Measurements from ENCODE around the gene STIMATE. TPM values are rescaled to one million over a fixed set of nuclear protein-coding genes. Genes with fewer than 3 reads are reported as not detected.
A peak's percentile ranks its signal among the peaks of the same experiment; 100 is the strongest.

The STIMATE gene
- total RNA-seq: 1 to 10 TPM; 7.7 to 9.7 TPM

GRCh38 chr3:52897130-52898122 lies at the start of gene STIMATE:
TSS of gene STIMATE (minus strand) at chr3:52897548. CDS start at chr3:52897450, 98 bp downstream.
- Mint-ChIP-seq H3K4me3 (peak within 1 kb of the TSS; percentile 84), H3K36me3 (ENCODE audit: low read depth) (peaks cover 5% of the 10 kb centered on the region), H3K9me3 (no peaks in the 10 kb centered on the region), H3K27ac (no peak within 1 kb of the TSS), H3K4me1 (ENCODE audit: low read depth) (peaks cover 39% of the 10 kb centered on the region), H3K27me3 (ENCODE audit: low read depth) (no peaks in the 10 kb centered on the region)
- DNase-seq: peak; percentile 86
- CTCF ChIA-PET: no interaction called here
- intact Hi-C loops (cut with micrococcal nuclease): loop anchor here (1.0 to 10.0 kb wide), 7 partner anchors 17 to 997 kb away; partner anchors contain the start of genes DCP1A, GNL3, PBRM1 and SELENOK

DNA sequence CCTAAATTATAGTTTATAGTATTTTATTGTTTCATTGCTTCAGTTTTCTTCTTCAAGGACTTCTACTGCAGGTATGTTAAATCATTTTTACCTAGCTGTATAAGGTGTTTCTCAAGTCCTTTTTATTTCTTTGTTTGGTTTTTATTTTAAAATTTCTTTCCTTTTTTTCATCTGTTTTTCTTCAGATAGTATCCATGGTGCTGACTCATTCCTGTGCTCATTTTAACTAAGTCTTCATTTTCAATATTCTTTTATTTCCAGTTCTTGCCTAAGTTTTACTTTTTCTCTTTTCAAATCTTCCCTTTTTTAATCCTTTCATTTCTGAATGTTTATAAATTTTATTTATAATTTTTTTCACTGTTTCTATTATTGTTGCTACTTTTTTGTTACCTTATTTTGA lies 42.3 kb upstream of the STIMATE start:
- no peak for DNase-seq
- Mint-ChIP-seq H3K9me3 (no peaks in the 10 kb centered on the region), H3K27me3 (ENCODE audit: low read depth) (no peaks in the 10 kb centered on the region), H3K4me3 (no peak overlapping the region), H3K4me1 (ENCODE audit: low read depth) (peaks cover 4% of the 10 kb centered on the region), H3K27ac (no peak overlapping the region), H3K36me3 (ENCODE audit: low read depth) (peaks cover 4% of the 10 kb centered on the region)
- intact Hi-C loops (cut with micrococcal nuclease): no loop called here
- CTCF ChIA-PET: no interaction called here

DNA sequence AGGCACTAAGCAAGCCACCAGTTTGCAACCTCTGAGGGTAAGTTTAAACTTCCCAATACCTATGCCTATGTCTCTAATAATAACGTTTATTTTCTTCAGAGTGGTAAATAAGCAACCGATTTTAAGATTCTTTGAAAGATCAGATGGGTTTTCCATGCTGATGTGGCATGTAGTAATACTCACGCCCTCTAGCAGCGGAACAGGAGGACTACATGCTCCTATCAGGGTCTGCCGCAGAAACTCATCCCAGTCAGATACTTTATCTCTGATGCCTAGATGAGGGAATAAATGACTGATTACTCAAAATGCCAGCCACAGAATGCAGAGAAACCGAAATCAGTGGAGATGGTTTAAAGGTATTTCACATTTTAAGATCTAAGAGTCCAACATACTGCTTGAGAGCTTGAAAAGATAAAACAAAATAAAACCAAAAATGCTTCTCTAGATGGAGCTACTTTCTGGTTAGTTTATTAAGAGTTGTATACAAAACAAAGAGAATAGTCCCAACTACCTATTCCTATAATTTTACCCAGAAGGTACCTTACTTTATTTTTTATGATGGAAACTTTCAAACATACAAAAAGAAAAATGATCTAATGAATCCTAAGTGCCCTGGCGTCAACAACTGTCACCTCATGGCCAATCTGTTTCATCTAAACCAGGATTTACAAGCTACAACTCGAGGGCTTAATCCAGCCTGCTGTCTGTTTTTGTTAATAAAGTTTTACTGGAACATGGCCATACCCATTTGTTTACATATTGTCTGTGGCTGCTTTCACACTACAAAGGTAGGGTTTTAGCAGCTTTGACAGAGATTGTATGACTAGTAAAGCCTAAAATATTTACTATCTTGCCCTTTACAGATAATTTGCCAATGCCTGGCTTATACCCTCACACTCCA lies 37.5 kb upstream of the STIMATE start:
- CTCF ChIA-PET: interaction anchor here (0.6 to 1.6 kb wide), 17 partner anchors 14 to 138 kb away, joined by 3 to 7 read pairs (median 4); no protein-coding TSS in a partner anchor
- no peak overlapping the region for H3K27ac Mint-ChIP-seq
- DNase-seq: peak; percentile 76
- H3K4me1 Mint-ChIP-seq (ENCODE audit: low read depth): peaks cover 10% of the 10 kb centered on the region
- H3K36me3 Mint-ChIP-seq (ENCODE audit: low read depth): peaks cover 2% of the 10 kb centered on the region
- intact Hi-C loops (cut with micrococcal nuclease): loop anchor here (1.0 to 2.0 kb wide), 6 partner anchors 38 to 193 kb away; partner anchors contain the start of gene STIMATE
- H3K27me3 Mint-ChIP-seq (ENCODE audit: low read depth): no peaks in the 10 kb centered on the region
- H3K4me3 Mint-ChIP-seq: no peak overlapping the region
- H3K9me3 Mint-ChIP-seq: no peaks in the 10 kb centered on the region

DNA sequence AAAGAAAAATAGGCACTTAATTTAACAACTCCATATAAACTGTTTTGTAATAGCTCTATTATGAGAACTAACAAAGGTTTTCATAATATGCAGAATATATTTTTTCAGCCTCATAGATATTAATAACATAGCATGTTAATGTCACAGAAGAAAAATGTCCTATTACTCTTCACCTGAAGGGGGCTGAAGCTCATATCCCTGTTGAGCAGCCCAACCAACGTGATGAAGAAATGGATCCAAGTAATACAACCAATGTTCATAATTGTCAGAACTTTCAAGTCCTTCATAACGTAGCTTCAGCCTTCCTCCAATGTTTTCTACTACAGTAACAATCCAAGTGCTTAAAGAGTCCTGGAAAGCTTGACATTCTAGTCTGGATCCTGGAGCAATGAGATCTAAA lies 34.5 kb upstream of the STIMATE start:
- Mint-ChIP-seq H3K4me3 (no peak overlapping the region), H3K4me1 (ENCODE audit: low read depth) (peaks cover 10% of the 10 kb centered on the region), H3K27ac (no peak overlapping the region), H3K9me3 (no peaks in the 10 kb centered on the region), H3K36me3 (ENCODE audit: low read depth) (peaks cover 3% of the 10 kb centered on the region), H3K27me3 (ENCODE audit: low read depth) (no peaks in the 10 kb centered on the region)
- CTCF ChIA-PET: interaction anchor here (0.6 to 1.6 kb wide), 5 partner anchors 11 to 159 kb away, joined by 3 to 4 read pairs (median 4); no protein-coding TSS in a partner anchor
- intact Hi-C loops (cut with micrococcal nuclease): no loop called here
- DNase-seq: no peak

DNA sequence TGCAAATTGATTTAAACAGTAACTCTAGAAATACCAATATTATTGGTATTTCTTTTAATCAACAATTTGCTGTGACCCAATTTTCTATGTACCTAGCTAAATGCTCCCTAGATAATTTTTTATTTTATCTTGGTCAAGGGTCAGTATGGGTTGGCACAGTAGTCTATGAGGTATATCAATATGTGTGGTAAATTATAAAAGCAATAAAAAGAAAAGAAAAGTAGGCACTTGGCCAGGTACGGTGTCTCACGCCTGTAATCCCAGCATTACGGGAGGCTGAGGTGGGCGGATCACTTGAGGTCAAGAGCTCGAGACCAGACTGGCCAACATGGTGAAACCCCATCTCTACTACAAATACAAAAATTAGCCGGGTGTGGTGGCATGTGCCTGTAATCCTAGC lies 34.0 kb upstream of the STIMATE start:
- Mint-ChIP-seq H3K9me3 (no peaks in the 10 kb centered on the region), H3K4me1 (ENCODE audit: low read depth) (peaks cover 10% of the 10 kb centered on the region), H3K27ac (no peak overlapping the region), H3K36me3 (ENCODE audit: low read depth) (peaks cover 3% of the 10 kb centered on the region), H3K27me3 (ENCODE audit: low read depth) (no peaks in the 10 kb centered on the region), H3K4me3 (no peak overlapping the region)
- CTCF ChIA-PET: interaction anchor here (0.6 to 1.6 kb wide), 5 partner anchors 10 to 158 kb away, joined by 3 to 4 read pairs (median 4); no protein-coding TSS in a partner anchor
- intact Hi-C loops (cut with micrococcal nuclease): no loop called here
- no peak for DNase-seq

DNA sequence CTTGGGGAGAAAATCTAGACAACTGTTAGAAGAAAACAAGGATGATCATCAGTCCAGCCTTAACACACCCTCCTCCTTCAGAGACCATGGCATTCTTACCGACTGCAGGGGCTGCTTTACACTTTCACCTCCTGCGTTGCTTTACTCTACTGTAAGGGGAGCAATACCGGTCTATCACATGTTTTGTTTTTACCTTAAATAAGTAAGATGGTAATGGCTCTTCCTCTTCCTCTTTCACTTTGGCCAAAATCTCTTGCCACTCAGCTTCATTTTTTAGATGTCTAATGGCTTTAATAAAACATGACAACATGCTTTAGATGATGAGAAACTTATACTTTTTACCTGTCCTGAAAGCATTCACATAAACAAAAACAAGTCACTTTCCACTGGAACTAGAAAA lies 33.4 kb upstream of the STIMATE start:
- Mint-ChIP-seq H3K36me3 (ENCODE audit: low read depth) (peaks cover 3% of the 10 kb centered on the region), H3K4me1 (ENCODE audit: low read depth) (peaks cover 12% of the 10 kb centered on the region), H3K27me3 (ENCODE audit: low read depth) (no peaks in the 10 kb centered on the region), H3K27ac (no peak overlapping the region), H3K9me3 (no peaks in the 10 kb centered on the region), H3K4me3 (no peak overlapping the region)
- DNase-seq: no peak
- CTCF ChIA-PET: no interaction called here
- intact Hi-C loops (cut with micrococcal nuclease): no loop called here

- intact Hi-C loops (cut with micrococcal nuclease): no loop called here
- Mint-ChIP-seq H3K36me3 (ENCODE audit: low read depth) (peaks cover 12% of the 10 kb centered on the region), H3K4me1 (ENCODE audit: low read depth) (peaks cover 9% of the 10 kb centered on the region), H3K4me3 (no peak overlapping the region), H3K27me3 (ENCODE audit: low read depth) (no peaks in the 10 kb centered on the region), H3K27ac (no peak overlapping the region), H3K9me3 (no peaks in the 10 kb centered on the region)
- no peak for DNase-seq
- CTCF ChIA-PET: interaction anchor here (1.7 kb wide), 1 partner anchor 132 kb away, joined by 3 read pairs; no protein-coding TSS in a partner anchor
Observed at GRCh38 chr3:52926554-52926953, 29.2 kb upstream of the STIMATE start.

DNA sequence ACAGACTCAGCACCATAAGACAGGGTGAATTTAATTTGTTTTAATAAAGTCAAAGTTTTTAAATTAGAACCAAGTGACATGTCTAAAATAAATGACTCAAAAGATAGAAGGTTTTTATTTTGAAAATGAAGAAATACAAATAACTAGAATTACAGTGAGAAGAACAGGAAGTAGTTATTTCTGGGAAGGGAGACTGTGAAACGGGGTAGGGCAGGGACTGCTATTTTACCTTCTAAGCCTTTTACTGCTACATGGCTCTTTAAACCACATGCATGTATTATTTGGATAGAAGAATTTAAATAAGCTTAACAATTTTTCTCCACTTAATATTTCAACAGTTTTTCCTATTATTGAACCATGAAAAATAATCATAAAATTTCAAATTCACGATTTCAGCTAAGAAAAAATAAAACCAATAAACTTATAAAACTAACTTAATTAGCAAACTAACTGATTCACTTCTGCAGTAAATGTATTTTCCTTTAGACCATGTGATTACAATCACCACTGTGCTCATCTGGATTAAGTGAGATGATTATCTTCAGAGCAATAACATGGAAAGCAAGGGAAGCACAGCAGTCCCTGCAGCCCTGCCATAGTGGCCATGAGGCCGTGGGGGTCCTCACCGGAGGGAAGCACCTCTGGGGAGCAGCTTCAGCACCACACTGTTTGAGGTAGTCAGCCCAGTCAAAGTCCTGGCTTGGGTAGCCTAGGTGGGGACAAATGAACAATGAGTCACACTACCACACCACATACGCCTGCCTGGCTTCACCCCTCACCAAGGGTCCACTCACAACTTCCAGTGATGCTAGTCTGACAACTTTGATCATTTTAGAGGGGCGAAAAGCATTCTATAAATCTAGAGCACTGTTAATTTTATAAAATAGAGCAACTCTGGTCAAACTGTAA lies 28.3 kb upstream of the STIMATE start:
- no peak for DNase-seq
- CTCF ChIA-PET: interaction anchor here (0.8 to 0.9 kb wide), 2 partner anchors 18 to 74 kb away, joined by 3 read pairs; no protein-coding TSS in a partner anchor
- H3K27me3 Mint-ChIP-seq (ENCODE audit: low read depth): no peaks in the 10 kb centered on the region
- no peak overlapping the region for H3K27ac Mint-ChIP-seq
- peaks cover 9% of the 10 kb centered on the region for H3K4me1 Mint-ChIP-seq (ENCODE audit: low read depth)
- H3K9me3 Mint-ChIP-seq: no peaks in the 10 kb centered on the region
- H3K4me3 Mint-ChIP-seq: no peak overlapping the region
- peaks cover 14% of the 10 kb centered on the region for H3K36me3 Mint-ChIP-seq (ENCODE audit: low read depth)
- intact Hi-C loops (cut with micrococcal nuclease): no loop called here

DNA sequence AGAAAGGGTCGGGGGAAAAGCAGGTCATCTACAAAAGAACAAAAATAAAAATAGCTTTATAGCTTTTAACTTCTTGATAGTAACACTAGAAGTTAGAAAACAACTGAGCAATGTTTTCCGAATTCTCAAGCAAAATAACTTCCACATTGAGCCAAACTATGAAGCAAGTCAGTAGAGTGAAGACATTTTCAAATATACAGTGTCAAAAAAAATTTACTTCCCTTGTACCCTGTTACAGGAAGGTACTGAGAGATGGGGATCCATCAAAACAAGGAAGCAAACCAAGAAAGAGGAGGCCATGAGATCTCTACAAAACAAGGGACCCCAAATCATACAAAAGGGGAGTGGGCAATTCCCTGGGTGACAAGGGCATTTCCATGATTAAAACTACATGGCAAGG lies 26.6 kb upstream of the STIMATE start:
- Mint-ChIP-seq H3K27ac (no peak overlapping the region), H3K4me3 (no peak overlapping the region), H3K36me3 (ENCODE audit: low read depth) (peaks cover 15% of the 10 kb centered on the region), H3K27me3 (ENCODE audit: low read depth) (no peaks in the 10 kb centered on the region), H3K4me1 (ENCODE audit: low read depth) (peaks cover 9% of the 10 kb centered on the region), H3K9me3 (no peaks in the 10 kb centered on the region)
- CTCF ChIA-PET: no interaction called here
- intact Hi-C loops (cut with micrococcal nuclease): loop anchor here (2.0 kb wide), 1 partner anchor 23 kb away; no protein-coding TSS in a partner anchor
- no peak for DNase-seq

GRCh38 chr3:52920841-52921240 lies 23.5 kb upstream of the STIMATE start:
- Mint-ChIP-seq H3K27ac (no peak overlapping the region), H3K4me1 (ENCODE audit: low read depth) (peaks cover 7% of the 10 kb centered on the region), H3K4me3 (no peak overlapping the region), H3K27me3 (ENCODE audit: low read depth) (no peaks in the 10 kb centered on the region), H3K9me3 (no peaks in the 10 kb centered on the region), H3K36me3 (ENCODE audit: low read depth) (peaks cover 20% of the 10 kb centered on the region)
- intact Hi-C loops (cut with micrococcal nuclease): no loop called here
- no peak for DNase-seq
- CTCF ChIA-PET: interaction anchor here (0.7 to 1.6 kb wide), 3 partner anchors 11 to 175 kb away, joined by 3 to 4 read pairs (median 4); no protein-coding TSS in a partner anchor

DNA sequence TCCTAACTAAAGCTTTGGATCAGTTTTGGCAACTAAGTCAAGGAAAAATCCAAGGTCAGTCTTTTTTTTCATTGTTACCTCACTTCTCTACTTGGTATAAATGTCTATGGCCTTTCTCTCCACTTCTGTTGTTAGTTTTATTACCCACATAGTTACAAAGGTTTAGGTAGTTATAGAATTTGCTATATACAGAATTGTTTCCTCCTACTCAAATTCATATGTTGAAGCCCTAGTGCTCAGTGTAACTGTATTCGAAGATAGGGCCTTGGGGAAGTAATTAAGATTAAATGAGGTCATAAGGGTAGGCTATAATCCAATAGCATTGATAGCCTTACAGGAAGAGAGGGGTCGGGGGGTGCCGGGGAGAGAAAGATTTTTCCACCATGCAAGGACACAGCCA lies 19.7 kb upstream of the STIMATE start:
- CTCF ChIA-PET: interaction anchor here (1.9 kb wide), 1 partner anchor 18 kb away, joined by 5 read pairs; no protein-coding TSS in a partner anchor
- Mint-ChIP-seq H3K9me3 (no peaks in the 10 kb centered on the region), H3K4me1 (ENCODE audit: low read depth) (peaks cover 2% of the 10 kb centered on the region), H3K4me3 (no peak overlapping the region), H3K27me3 (ENCODE audit: low read depth) (no peaks in the 10 kb centered on the region), H3K27ac (no peak overlapping the region), H3K36me3 (ENCODE audit: low read depth) (peaks cover 13% of the 10 kb centered on the region)
- no peak for DNase-seq
- intact Hi-C loops (cut with micrococcal nuclease): no loop called here
